Tongue (tissue), 2 donors: Measurements from ENCODE around the gene SRBD1. TPM values are rescaled to one million over a fixed set of nuclear protein-coding genes. Genes with fewer than 3 reads are reported as not detected.

Source experiments
- DNase-seq: peaks from one replicate; pipeline ENCODE4 v3.0.0-alpha.2; 2015
- total RNA-seq: library from RNA; depleted of rRNA; stranded (reverse); fragments of >200 nt; gene quantifications from one replicate; pipeline ENCODE4 v1.2.3, GENCODE V29; 2014

SRBD1 gene
- total RNA-seq, 1 donor from 2014 or later: 25.1 TPM

- no peak for DNase-seq
These were observed 14.3 kb downstream of the SRBD1 start for GRCh38 chr2:45596761-45597160.

- no peak for DNase-seq
These were observed 15.2 kb downstream of the SRBD1 start for GRCh38 chr2:45595721-45596435.

GRCh38 chr2:45591073-45591472, 20.0 kb downstream of the SRBD1 start:
- DNase-seq: no peak

DNA sequence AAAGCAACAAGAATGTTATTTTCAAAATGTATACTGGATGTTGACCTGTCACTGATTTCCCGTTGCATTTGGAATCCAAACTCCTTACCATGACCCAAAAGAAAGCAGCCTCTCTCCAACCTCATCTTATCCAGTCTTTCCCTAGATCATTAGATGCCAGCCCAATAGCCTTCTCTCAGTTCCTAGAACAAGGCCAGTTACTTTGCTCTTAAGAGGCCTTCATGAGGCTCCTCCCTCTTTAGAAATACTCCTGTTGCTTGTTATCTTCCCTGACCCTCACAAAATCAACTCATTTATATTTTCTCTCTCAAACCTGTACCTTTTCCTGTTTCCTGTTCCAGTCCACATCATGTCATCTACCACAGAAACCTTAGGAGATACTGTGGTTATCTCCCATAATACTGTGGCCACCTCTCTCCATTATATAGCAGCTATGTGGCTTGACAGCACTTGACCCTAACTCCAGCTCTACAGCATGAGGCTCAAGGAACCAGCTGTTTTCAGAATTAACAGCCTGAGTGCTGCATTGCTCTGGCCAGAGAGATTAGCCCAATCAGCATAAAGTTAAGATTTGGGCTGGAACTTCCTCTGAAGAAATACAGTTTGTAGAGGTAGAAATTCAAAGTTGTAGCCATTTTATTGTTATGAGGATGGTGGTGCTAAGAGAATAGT, 22.8 kb downstream of the SRBD1 start:
- DNase-seq: no peak

- no peak for DNase-seq
These were observed 24.5 kb downstream of the SRBD1 start for GRCh38 chr2:45586600-45586999.

- peak; percentile 58 for DNase-seq
These were observed 25.7 kb downstream of the SRBD1 start for GRCh38 chr2:45585267-45585861.

GRCh38 chr2:45583977-45584376, 27.1 kb downstream of the SRBD1 start:
- no peak for DNase-seq

GRCh38 chr2:45582522-45582921, 28.5 kb downstream of the SRBD1 start:
- DNase-seq: no peak

DNA sequence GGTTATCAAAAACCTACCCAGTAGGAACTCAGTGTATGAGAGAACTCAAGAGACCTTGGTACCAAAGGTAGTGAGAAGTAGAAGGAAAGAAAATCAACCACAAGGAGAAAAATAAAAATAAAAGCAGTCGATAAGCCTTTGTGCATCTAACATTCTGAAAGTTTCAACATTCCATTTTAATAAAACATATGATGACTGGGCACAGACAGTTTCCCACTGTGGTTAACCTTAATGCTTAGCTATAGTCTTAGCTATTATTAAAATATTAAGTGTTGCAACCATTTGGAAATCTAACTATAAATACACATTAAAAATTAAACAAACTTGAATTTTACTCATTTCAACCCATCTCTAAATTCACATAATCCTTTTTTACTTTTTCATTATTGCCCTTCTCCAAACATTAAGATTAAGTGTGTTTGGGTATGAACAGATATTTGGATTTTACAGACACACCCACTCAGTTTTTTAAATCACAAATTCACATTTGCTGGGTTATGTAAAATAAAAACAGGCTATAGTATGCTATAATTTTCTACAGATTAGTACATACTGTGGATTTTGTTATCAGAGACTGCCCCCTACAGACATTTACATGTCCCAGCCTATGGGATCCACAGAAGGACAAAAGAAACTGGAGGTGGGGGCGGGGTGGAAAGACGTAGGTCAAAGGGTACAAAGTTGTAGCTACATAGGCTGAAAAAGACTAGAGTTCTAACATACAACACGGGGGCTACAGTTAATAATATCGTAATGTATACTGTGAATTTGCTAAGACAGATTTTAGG, 32.8 kb downstream of the SRBD1 start:
- DNase-seq: peak; percentile 42

DNA sequence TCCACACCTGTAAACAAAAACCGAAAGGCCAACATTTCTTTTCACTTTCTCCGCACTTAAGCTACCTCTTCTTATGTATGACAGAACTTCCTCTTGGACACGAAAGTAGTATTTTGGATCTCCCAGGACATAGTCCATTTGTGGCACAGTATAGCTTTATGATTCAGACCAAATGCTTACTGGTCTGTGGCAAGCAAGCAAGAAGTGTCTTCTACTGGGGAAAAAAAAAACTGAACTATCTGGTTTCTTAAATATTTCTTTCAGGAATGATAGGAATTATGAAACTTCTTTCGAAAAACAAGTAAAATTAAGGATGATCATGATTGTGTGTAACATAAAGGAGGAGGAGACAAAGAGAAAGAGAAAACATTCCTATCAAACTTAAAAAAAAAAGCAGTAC, 33.6 kb downstream of the SRBD1 start:
- DNase-seq: no peak

DNA sequence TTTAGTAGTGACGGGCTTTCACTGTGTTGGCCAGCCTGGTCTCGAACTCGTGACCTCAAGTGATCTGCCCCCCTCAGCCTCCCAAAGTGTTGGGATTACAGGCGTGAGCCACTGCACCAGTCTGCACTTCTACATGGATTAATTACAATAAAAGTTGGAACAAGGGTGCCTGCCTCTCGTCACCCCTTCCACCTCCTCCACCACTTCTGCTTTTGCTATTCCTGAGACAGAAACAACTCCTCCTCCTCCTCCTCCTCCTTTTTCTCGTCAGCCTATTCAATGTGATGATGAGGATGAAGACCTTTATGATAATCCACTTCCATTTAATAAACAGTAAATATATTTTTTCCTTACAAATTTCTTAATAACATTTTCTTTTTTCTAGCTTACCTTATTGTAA, 35.2 kb downstream of the SRBD1 start:
- DNase-seq: no peak

DNA sequence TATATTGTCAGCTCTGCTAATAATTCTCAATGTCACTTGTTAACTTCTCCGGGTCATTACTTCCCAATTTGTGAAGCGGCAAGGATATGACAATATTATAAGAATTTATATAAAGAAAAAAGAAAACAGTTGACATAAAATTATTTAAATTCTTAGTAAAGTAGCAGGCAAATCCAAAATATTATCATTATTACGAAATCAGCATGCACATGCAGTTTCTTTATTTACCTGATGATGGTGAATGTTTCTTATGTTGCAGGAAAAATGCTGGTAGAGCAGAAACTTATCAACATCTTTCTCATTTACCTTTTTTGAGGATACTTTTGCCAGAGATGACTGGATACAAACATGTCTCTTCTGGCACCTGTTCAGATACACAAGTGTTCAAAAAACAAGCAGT, 38.1 kb downstream of the SRBD1 start:
- no peak for DNase-seq

DNA sequence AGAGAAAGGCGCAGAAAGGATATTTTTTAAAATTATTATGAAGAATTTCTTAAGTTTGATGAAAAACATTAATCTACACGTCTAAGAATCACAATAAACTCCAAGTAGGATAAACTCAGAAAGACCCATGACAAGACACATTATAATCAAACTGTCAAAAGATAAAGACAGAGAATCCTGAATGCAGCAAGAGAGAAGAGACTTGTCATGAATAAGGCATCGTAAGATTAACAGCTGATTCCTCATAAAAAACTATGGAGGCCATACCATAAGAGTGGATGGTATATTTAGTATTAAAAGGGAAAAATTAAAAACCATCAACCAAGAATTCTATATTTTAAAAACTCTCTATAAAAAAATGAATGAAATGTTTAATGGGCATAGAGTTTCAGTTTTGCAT, 39.1 kb downstream of the SRBD1 start:
- DNase-seq: no peak

GRCh38 chr2:45570671-45571334, 40.3 kb downstream of the SRBD1 start:
- DNase-seq: no peak

DNA sequence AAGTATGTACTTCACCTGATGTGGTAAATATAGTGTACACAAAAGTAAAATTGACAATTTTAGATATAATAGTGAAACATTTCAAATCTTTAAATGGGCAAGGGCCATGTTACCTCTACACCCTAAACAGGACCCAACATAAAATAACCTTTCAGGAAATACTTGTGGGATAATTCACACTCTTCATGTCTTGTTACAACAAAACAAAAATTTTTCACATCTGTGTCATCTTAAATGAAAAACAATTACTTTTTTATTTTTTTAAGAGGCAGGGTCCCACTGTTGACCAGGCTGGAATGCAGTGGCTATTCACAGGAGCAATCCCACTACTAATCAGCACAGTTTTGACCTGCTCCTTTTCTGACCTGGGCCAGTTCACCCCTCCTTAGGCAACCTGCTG, 42.1 kb downstream of the SRBD1 start:
- no peak for DNase-seq

DNA sequence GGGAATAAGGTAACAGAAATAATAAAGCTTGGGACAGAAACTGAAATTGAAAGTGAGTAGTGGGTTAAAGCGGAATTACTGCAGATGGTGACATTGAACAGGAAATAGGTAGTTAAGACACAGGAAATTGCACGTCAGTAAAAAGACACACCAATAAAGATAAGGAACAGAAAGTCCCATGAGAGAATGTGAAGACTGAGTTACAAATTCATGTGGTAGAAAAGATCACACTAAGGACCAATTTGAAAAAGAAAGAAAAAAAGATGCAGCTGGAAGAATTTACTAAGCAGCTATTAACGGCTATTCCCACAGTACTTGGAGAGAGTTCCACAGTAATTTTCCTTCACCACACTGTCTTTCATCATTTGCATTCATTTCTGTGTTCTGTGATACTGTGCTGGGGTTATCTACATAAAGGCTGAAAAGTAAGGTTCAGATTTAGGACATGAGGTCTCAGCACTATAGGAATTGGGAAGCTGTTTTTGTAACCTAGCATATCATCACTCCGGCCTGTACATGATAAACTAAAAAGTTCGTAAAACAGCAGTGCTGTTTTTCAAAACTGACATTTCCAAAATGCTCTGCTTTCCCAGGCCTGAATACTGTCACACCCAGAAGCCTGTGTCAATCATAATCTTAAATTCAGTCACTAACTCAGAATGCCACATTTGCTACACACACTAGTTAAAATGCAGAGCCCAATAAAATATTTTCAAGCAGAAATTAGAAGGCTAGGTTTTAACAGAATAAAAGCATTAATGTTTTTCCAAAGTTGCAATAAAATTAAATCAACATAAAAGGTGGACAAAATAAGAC, 42.9 kb downstream of the SRBD1 start:
- DNase-seq: peak; percentile 14

DNA sequence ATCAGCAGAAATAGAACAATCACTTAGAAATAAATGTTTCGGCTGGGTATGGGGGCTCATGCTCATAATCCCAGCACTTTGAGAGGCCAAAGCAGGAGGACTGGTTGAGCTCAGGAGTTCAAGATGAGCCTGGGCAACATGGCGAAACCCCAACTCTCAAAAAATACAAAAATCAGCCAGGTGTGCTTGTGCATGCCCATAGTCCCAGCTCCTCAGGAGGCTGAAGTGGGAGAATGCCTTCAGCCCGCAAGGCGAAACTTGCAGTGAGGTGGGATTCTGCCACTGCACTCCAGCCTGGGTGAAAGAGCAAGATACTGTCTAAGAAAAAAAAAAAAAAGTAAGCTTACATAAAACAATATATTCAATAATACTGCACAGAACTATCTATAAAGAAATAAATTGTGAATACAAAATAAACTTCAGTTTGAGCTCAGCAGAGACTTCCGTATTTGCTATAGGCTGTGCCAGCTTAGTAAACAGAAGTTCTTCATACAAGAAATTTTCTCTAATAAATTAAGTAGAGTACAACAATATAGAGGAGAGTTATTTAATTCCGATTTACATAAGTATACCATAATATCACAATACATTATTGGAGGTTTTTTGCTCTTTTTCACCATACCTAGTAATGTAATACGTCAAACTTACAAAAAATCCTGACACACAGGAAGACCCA, 43.6 kb downstream of the SRBD1 start:
- no peak for DNase-seq

- no peak for DNase-seq
These were observed 51.6 kb downstream of the SRBD1 start for GRCh38 chr2:45559436-45559835.

DNA sequence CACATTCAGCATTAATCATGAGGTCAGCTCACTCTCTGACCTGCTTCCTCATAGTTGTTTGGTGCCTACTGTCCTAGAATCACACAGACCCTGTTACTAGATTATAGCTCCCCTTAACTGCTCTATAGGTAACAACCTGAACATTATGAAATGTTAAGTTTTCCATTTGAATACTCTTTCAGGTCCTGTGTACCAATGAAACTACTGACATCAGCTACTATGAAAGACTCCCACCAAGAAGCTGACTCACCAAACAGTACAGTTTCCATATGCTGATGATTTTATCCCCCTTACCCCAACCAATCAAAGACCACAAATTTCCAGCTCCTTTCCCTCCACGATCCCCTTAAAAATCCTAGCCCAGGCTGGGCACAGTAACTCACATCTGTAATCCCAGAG, 56.3 kb downstream of the SRBD1 start:
- DNase-seq: no peak

GRCh38 chr2:45554073-45554741, 56.9 kb downstream of the SRBD1 start:
- no peak for DNase-seq
